Bronchial epithelial cell (primary cell): ENCODE measurements around the gene CDKN2B. TPM values are rescaled to one million over a fixed set of nuclear protein-coding genes. Genes with fewer than 3 reads are reported as not detected.

ENCODE experiments used
- DNase-seq: peaks from one replicate; pipeline ENCODE4 v3.0.0-alpha.2; 2010; ENCODE audit warnings: low read depth
- FAIRE-seq: peaks from 2 replicates; lab custom pipeline; 2011; peaks lifted over from hg19 to GRCh38; lab: Jason Lieb, UNC
- H3K27me3 ChIP-seq: 2 replicates; pipeline ENCODE4 v1.5.1; 2011; ENCODE audit warnings: low read length; ENCODE audit not compliant: control insufficient read depth, insufficient read depth
- H3K36me3 ChIP-seq: 2 replicates; pipeline ENCODE4 v1.5.1; 2011; ENCODE audit warnings: low read length; ENCODE audit not compliant: control insufficient read depth, insufficient read depth
- H3K4me3 ChIP-seq: 2 replicates; pipeline ENCODE4 v1.5.1; 2011; ENCODE audit warnings: mild to moderate bottlenecking, low read depth, low read length, control low read depth
- total RNA-seq: library from RNA; depleted of rRNA; stranded (reverse); fragments of >200 nt; gene quantifications from 2 replicates; pipeline ENCODE4 v1.2.1, GENCODE V29; 2014
- TF ChIP-seq, protein P1 (sequence below): IDR thresholded peaks from 2 replicates; pipeline ENCODE4 v1.5.1; 2011; ENCODE audit warnings: mild to moderate bottlenecking, moderate library complexity, low read length, control low read depth, inconsistent platforms; ENCODE audit not compliant: insufficient read depth, severe bottlenecking

CDKN2B gene
- total RNA-seq, 1 donor from 2014 or later: 29.2 TPM

DNA sequence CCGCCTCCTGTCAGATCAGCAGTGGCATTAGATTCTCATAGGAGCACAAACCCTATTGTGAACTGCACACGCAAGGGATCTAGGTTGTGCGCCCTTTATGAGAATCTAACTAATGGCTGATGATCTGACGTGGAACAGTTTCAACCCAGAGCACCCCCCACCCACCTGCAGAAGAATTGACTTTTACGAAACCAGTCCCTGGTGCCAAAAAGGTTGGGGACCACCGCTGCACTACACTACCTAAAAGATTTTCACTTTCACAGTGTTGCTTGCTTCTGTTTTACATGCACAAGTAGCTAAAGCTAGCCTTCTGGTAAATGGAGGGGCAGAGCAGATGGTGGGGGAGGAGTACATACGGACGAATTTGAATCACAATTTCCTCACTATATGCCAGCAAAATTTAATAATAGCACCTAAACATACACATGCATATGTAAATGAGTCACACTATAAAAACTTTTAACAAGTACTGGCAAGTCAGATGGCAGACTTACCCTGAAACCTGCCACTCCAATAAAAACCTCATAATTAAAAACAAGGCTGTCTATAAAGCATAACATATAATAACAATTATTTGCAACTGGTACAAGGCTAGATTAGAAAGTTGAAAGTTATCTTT, 24.0 kb upstream of the CDKN2B start:
- DNase-seq (peak; percentile 95), FAIRE-seq (no peak)
- H3K4me3 ChIP-seq: no peak overlapping the region
- no peaks in the 10 kb centered on the region for H3K36me3 ChIP-seq
- no peaks in the 10 kb centered on the region for H3K27me3 ChIP-seq
- TF ChIP-seq, protein P1, sequence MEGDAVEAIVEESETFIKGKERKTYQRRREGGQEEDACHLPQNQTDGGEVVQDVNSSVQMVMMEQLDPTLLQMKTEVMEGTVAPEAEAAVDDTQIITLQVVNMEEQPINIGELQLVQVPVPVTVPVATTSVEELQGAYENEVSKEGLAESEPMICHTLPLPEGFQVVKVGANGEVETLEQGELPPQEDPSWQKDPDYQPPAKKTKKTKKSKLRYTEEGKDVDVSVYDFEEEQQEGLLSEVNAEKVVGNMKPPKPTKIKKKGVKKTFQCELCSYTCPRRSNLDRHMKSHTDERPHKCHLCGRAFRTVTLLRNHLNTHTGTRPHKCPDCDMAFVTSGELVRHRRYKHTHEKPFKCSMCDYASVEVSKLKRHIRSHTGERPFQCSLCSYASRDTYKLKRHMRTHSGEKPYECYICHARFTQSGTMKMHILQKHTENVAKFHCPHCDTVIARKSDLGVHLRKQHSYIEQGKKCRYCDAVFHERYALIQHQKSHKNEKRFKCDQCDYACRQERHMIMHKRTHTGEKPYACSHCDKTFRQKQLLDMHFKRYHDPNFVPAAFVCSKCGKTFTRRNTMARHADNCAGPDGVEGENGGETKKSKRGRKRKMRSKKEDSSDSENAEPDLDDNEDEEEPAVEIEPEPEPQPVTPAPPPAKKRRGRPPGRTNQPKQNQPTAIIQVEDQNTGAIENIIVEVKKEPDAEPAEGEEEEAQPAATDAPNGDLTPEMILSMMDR: no peak

DNA sequence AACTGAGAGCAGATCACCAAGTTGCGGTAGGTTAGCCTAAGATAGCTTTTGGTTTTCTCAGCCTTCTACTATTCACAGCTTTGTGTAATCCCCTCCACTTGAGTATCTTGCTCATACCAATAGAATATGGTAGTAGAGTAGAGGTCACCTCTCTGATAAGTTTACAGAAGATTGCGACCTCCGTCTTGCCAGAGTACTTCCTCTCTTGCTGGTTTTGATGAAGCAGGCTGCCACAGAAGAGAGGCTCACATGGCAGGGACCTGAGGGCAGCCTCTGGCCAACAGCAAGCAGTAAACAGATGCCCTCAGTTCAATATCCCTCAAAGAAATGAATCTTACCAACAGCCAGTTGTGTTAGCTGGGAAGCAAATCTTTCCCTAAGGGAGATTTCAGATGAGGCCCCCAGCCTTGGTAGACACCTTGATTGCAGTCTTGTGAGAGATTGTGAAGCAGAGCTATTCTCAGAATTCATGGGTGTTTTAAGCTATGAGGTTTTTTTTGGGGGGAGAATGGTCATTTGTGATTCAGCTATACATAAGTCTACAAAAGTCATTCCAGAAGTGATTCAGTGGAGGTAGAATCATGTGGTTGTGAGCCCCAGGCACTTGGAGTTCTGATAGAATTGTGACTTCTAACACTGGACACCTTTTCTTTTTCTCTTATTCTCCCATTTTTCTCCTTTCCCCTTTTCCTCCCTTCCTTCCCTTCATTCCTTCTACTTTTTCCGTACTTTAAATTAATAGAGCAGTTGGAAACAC, 22.7 kb upstream of the CDKN2B start:
- TF ChIP-seq, protein P1: no peak
- Histone ChIP-seq H3K4me3 (no peak overlapping the region), H3K27me3 (no peaks in the 10 kb centered on the region), H3K36me3 (no peaks in the 10 kb centered on the region)
- DNase-seq (peak; percentile 77), FAIRE-seq (no peak)

DNA sequence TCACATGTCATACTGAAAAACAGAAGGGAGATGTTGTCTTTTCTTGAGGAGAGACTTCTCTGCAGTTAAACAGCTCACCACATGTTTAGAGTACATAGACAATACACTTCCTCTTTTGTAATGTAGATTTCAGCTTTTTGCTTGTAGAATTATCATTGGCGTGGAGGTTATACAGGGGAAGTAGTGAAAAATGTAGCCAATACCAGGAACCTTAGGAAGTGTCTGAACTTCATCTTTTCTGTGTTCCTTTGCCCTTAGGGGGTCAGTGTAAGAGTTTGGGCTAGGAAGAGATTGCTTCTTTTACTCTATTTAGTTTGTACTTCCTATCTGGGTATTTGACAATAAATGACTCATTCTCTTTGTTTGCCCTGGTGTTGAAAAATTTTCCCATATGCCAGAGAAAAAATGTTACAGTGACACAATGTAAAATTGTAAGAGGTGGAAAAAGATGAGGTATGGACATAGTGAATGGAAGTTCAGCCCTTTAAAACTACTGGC, 21.0 kb upstream of the CDKN2B start:
- FAIRE-seq: no peak
- H3K27me3 ChIP-seq: no peaks in the 10 kb centered on the region
- DNase-seq: peak; percentile 93
- TF ChIP-seq, protein P1: no peak
- H3K4me3 ChIP-seq: no peak overlapping the region
- no peaks in the 10 kb centered on the region for H3K36me3 ChIP-seq

DNA sequence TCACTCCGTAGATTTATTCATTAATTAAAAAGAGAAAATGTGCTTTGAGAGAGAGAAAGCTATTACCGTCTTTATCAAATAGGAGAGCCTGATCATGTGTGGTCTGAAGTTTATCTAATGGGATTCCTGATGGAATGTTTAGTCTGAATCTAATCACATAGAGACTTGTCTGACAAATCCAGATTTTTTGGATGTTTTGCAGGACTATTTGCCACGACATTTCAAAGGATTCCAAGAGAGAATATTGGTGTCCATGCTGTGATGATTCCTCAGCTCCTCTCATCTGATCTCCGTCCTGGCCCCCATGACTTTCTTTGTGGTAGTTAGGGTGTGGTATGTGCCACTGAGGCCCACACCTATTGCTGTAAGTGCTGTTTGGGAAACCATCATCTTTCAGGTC, 20.1 kb upstream of the CDKN2B start:
- TF ChIP-seq, protein P1: no peak
- no peak for FAIRE-seq
- Histone ChIP-seq H3K36me3 (no peaks in the 10 kb centered on the region), H3K4me3 (no peak overlapping the region), H3K27me3 (no peaks in the 10 kb centered on the region)
- no peak for DNase-seq

DNA sequence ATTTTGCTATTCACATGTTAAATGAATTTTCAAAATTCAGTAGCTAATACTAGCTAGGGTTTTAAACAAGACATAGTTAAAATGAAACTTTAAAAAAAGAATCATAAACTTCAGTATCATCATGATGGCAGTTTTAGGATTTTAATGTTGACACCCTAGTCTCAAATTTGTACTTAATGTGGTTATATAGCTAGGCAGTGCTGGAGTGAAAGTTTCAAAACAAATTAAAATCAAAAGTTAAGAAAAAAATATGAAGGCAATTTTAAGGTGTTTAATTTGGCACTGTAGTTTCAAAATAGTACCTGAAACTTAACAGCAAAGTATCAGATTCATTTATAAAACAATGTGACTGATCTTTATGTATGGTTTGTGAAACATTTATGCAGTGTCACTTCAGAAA, 19.3 kb upstream of the CDKN2B start:
- H3K4me3 ChIP-seq: no peak overlapping the region
- no peaks in the 10 kb centered on the region for H3K36me3 ChIP-seq
- no peak for FAIRE-seq
- TF ChIP-seq, protein P1: no peak
- H3K27me3 ChIP-seq: no peaks in the 10 kb centered on the region
- no peak for DNase-seq
